Ecto neural progenitor cell (in vitro differentiated cells): ENCODE data around the gene TMEM132C.

Source experiments
- DNase-seq: peaks from one replicate; pipeline ENCODE4 v3.0.0-alpha.2; 2018; ENCODE audit warnings: low spot score

The TMEM132C gene

DNA sequence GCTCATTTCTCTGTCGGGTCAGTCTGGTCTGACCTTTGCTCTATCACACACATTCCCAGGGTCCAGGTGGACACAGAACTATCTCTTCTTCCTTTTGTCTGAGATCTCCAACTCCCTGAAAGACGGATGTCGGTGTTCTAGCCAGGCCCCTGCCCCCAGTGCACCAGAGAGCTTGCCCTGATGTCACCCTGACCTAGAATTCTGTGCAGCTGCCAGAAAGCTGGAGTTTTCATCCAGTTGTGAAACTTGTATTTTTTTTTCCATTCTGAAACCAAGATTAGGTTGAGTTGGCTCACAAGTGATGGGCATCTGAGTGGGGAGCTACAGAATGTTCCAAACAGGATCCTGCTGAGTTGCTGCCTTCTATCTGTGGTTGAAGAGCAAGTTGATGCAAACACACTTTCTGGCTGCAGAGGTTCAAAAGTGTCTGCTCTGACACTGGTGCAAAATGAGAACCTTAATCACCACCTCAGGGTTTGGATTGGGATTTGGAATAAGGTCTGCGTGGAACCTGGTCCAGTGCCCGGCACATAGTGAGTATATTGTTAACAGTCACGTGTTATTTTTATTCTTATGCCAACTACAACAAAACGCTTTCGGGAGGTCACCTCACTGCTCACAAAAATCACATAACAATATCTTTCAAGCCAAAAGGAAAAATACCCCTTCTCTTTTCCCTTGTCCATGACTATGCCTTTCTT lies 345.3 kb downstream of the TMEM132C start:
- DNase-seq = no peak

GRCh38 chr12:128613837-128614590 lies 347.0 kb downstream of the TMEM132C start:
- no peak for DNase-seq

DNA sequence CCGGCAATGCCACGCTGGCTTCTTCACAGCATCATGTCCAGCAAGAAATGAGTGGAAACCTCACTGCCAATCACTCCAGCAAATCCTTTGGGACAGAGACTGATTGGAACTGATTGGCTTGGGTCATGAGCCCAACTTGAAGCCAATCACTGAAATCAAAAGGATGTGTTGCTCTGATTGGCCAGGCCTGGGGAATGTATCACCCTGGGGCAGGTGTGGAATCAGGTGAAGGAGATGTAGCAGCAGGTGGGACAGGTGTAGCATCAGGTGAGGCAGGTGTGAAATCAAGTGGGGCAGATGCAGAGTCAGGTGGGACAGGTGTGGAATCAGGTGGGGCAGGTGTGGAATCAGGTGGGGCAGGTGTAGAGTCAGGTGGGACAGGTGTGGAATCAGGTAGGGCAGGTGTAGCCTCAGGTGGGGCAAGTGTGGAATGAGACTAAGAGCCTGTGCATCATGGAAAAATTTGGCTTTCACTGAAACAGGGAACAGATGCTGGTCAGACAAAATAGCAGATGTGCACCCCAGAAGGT lies 350.4 kb downstream of the TMEM132C start:
- no peak for DNase-seq

- DNase-seq = no peak
Measured at GRCh38 chr12:128619263-128619662, 352.3 kb downstream of the TMEM132C start.

DNA sequence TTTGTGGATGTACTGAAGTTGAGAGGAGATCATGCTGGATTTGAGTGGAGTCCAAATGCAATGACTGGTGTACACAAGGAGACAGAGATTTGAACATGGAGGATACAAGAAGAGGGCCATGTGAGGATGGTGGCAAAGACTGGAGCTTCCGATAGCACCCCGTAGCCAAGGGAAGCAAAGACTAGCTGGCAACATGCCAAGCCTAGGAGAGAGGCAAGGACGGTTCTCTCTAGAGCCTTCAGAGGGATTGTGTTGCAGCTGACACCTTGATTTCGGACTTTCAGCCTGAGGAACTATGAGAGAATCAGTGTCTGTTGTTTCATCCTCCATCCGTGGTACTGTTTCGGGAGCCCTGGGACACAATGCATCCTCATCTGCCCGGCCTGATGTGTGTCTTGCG lies 354.3 kb downstream of the TMEM132C start:
- no peak for DNase-seq

DNA sequence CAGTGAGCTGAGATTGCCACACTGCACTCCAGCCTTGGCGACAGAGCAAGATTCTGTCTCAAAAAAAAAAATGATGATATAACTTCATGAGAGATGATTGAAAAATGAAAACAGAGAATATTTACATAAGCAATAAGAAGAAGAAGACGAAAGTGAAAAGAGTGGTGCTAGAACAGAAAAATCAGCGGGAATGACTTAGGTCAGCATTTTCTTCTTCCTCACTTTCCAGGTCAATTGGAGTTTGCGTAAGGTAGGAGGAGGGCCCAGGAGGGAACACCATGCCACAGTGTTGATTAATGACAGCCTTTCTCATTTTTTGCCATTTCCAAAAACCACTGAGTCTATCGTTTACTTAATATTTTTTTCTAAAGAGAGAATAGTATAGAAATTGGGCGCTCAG lies 356.8 kb downstream of the TMEM132C start:
- no peak for DNase-seq

DNA sequence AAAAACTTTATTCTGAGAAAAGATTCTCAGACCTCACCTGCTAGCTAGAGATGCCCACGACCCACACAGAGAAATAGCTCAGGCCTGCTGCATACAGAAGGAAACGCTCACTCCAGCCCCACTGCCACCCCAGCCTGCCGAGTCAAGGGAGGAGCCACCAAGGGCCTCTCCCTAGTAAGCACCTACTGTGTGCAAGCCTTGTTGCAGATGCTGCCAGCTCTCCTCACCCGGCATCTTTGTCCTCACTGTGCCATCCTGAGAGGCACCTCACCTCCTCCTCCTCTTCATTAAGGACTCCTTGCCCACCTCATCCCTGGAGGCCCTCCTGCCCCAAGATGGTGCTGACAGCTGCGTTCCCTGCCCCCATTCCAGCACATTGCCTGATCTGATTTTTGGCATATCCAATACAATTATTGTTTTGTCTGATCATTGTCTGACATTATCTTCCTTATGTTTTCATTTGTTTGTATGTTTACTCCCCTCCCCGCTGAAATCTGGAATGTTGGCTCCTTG lies 359.9 kb downstream of the TMEM132C start:
- DNase-seq = no peak

DNA sequence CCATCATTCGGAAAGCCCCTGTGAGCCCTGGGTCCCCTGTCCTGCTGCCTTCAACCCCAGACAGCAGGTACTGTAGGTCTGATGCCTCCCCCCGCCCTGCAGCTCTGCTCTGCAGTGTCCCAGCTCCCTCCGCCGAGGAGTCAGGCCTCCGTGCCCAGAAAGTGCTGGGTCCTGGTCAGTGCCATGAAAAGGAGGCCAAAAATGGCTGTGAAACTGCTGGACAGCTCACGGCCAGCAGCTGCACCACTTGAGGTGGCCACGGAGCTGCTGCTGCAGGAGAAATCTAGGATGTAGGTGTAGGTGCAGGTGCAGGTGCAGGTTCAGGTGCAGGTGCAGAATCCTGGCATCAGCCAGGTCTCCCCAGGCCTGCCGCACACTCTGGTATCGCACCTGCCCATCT lies 360.7 kb downstream of the TMEM132C start:
- DNase-seq = no peak

- DNase-seq = no peak
Measured at GRCh38 chr12:128629979-128630378, 363.0 kb downstream of the TMEM132C start.

DNA sequence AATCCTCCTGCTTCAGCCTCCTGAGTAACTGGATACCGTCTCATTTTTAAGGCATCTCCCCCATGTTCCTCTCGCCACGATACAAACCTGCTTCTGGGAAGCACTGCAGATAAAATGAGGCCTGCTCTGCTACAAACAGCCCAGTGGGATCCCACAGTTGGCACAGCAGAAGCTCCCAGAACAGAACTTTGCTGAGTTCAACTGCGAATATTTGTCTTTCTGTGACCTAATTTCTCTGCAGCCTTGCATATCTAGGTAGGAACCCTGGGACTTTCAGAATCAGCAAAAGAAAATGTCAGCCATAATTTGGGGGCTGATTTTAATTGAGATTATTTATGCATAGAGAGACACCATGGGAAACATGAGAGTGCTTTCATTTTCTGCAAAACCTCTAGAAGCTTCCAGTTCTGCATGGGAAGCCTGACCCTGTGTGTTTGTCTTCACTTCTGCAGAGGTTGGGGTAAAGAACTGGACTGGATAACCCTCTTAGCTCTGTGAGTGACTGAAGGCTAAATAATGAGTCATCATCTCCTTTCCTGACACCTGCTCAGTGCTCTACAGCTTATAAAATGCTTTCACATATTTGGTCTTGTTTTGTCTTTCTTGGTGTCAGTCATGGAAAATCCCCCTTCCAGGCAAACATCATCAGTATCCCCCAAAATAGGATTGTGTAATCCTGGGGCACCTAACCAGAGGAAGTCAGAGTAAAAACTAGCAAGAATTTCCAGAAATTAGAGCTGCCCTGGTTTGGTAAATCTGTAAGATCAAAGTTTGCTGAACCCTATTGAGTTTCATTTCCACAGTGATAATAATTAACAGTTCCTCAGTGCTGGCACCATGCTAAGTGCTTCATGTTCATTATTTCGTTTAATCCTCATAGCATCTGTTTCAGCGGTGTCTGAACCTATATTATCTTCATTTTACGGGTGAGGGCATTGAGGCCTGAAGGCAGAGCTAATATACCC lies 371.0 kb downstream of the TMEM132C start:
- DNase-seq = no peak

- DNase-seq = no peak
Measured at GRCh38 chr12:128639089-128639488, 372.1 kb downstream of the TMEM132C start.

DNA sequence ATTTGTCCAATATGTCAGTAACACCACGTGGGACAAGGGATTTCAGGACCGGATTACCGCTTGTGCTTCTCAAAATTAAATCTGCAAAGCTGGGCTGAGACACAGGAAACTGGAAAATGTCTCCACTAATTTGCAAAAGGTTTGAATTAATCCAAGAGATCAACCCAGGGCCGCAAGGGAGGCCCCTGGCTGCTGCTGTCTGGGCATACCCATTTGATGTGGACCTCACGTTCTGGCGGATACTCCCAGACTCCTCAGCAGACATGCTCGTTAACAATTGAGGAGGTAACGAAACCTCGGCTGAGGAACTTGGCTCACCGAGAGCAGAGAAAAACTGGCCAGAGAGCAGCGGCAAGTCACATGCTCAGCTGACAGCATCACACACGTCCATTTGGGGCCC lies 376.2 kb downstream of the TMEM132C start:
- no peak for DNase-seq

- peak; percentile 64 for DNase-seq
Measured at GRCh38 chr12:128644664-128645296, 377.8 kb downstream of the TMEM132C start.

- DNase-seq = no peak
Measured at GRCh38 chr12:128649902-128650301, 382.9 kb downstream of the TMEM132C start.

DNA sequence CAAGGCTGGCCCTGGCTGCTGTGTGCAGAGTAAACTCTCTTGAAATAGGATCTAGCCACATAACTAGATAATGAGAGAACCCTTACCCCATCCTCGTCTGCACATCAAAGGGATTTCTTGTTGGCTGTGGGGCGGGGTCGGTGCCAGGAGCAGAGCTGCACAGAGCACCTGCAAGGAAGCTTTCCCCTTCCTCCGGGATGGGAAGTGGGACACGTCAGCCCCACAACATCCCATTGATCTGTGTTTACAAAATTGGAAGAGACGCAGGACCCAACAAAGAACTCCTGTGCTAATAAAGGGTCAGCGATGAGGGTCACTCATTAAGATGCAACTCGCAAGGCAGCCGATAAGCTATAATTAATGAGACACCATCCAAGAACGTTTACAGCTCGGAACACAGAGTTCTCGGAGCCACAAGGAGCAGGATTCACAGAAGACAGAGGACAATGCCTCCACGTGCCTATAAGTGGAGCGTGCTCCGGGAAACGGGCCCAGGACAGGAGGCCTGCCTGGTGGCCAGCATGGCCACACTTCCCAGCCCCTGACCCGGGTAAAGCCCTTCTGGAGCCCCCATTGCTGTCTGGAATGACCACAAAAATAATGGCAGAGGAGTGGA lies 385.3 kb downstream of the TMEM132C start:
- no peak for DNase-seq

DNA sequence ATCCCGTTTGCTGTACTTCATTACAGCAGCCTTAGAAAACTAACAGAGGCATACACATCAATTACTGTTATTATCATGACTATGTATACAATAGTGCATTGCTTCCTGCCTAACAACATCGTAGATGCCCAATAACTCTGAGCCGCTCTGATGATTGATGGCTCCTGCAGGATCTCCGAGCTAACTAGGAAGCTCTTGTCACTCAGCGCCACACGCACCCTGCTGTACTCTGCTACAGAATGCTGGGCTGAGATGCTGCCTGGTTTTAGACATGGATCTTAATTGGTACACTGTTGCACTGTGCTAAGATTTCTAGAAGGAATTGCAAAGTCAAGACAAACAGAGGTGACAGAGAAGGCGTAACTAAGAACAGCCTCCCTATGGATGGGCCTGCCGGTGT lies 387.5 kb downstream of the TMEM132C start:
- no peak for DNase-seq

DNA sequence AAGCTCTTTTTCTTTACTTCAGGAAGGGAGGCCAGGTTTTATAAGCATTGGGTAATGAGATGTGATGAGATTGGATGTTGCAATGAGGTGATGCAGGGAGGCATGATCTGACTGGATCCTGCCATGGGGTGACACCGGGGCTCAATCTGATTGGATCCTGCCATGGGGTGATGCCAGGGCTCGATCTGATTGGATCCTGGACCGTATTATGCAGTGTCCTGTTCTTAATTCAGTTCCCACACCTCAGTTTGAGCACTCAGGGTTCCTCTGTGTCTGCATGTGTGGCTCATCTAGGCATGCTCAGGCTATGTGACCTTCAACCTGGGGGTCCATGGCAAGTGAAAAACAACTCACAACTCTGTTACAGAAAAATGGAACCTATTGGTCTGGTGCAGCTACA lies 390.4 kb downstream of the TMEM132C start:
- DNase-seq = no peak

GRCh38 chr12:128660532-128661225 lies 393.7 kb downstream of the TMEM132C start:
- DNase-seq = no peak

DNA sequence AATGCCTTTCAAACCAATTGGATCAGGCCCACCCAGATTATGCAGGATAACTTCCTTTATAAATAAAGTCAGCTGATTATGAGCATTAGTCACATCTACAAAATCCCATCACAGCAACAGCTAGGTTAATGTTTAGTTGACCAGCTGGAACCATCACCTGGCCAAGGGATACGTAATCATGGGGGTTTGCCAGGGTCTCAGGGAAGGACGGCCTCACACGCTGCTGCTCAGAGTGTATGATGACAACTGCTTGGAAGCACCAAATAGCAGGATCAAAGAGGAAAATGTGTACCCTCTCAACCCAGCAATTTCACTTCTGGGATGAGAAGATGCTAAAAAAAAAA lies 394.2 kb downstream of the TMEM132C start:
- DNase-seq = no peak

DNA sequence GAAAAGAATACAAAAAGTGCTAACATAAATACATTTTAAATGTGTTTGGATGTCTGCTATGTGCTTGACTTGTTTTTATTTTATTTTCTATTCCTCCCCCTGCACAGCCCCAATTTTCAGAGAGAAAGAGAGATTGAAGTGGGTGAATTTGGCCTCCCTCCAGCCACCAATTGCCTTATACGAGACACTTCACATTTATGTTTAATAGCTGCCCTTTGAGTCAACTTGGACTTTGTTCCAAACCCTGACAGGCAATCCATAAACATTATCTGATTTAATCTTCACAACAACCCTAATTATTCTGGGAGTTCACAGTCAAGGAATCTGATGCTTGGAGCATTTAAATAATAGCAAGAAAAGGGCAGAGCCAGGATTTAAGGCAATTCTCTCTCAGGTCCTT lies 395.1 kb downstream of the TMEM132C start:
- no peak for DNase-seq

DNA sequence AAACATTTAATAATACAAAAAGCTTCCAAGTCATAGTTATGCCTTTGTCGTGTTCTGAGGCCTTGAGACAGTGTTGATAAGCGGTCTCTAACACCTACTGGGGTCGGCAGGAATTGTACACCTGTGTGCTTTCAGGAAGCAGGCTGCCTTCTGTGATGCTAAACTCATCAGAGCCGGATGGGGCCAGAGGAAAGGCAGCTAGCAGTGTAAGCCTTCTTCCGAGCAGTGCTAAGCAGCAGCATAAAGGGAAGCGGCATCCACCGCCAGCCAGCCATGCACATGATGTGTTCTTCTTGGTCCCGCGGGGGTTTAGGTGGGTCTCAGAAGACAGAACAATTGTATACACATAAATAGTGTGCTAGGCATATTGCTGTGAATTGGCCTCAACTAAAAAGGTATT lies 397.5 kb downstream of the TMEM132C start:
- DNase-seq = no peak
